ENCODE measurements around the gene PDZD4. TPM values are rescaled to one million over a fixed set of nuclear protein-coding genes. Genes with fewer than 3 reads are reported as not detected.

PDZD4 gene
- total and polyA plus RNA-seq, 4 donors = 0.15 to 1.8 (median 0.69) TPM

GRCh38 chrX:153766098-153766817 lies 64.1 kb downstream of the PDZD4 start:
- H3K27ac ChIP-seq (ENCODE audit: low read depth in 1 of 2, low read length in 2 of 2) = no peak overlapping the region
- H3K4me3 ChIP-seq (ENCODE audit: low read depth in 1 of 3, low read length in 3 of 3) = no peak overlapping the region
- H3K27me3 ChIP-seq (ENCODE audit: control insufficient read depth in 4 of 4, insufficient read depth in 4 of 4, low read length in 3 of 4) = no peaks in the 10 kb centered on the region
- no peaks in the 10 kb centered on the region for H3K9me3 ChIP-seq (ENCODE audit: control insufficient read depth in 4 of 4, low read length in 3 of 4)
- no peaks in the 10 kb centered on the region for H3K36me3 ChIP-seq (ENCODE audit: control insufficient read depth in 4 of 4, insufficient read depth in 3 of 4, low read depth in 1 of 4, low read length in 3 of 4)
- H3K9ac ChIP-seq (ENCODE audit: low read depth in 1 of 2, low read length in 2 of 2) = no peak overlapping the region
- no peak for DNase-seq (ENCODE audit: low spot score)
- TF ChIP-seq SP1 (IDR thresholded peaks at IDR 0.05) (no peak), EGR1 (IDR thresholded peaks at IDR 0.05; ENCODE audit: low read depth in 2 of 2) (no peak), HNF4G (IDR thresholded peaks at IDR 0.05) (no peak), FOXA2 (IDR thresholded peaks at IDR 0.05) (no peak), HNF4A (conservative IDR thresholded peaks at IDR 0.05) (no peak), FOXA1 (IDR thresholded peaks at IDR 0.05) (no peak), ZBTB33 (IDR thresholded peaks at IDR 0.05) (no peak), RAD21 (IDR thresholded peaks at IDR 0.05) (no peak), YY1 (IDR thresholded peaks at IDR 0.05) (no peak), RXRA (IDR thresholded peaks at IDR 0.05) (no peak), NR2F2 (IDR thresholded peaks at IDR 0.05) (no peak), GABPA (IDR thresholded peaks at IDR 0.05 in 1 of 2, conservative IDR thresholded peaks at IDR 0.05 in 1 of 2) (no peak), ATF3 (IDR thresholded peaks at IDR 0.05) (no peak)
- TF ChIP-seq, protein P1, sequence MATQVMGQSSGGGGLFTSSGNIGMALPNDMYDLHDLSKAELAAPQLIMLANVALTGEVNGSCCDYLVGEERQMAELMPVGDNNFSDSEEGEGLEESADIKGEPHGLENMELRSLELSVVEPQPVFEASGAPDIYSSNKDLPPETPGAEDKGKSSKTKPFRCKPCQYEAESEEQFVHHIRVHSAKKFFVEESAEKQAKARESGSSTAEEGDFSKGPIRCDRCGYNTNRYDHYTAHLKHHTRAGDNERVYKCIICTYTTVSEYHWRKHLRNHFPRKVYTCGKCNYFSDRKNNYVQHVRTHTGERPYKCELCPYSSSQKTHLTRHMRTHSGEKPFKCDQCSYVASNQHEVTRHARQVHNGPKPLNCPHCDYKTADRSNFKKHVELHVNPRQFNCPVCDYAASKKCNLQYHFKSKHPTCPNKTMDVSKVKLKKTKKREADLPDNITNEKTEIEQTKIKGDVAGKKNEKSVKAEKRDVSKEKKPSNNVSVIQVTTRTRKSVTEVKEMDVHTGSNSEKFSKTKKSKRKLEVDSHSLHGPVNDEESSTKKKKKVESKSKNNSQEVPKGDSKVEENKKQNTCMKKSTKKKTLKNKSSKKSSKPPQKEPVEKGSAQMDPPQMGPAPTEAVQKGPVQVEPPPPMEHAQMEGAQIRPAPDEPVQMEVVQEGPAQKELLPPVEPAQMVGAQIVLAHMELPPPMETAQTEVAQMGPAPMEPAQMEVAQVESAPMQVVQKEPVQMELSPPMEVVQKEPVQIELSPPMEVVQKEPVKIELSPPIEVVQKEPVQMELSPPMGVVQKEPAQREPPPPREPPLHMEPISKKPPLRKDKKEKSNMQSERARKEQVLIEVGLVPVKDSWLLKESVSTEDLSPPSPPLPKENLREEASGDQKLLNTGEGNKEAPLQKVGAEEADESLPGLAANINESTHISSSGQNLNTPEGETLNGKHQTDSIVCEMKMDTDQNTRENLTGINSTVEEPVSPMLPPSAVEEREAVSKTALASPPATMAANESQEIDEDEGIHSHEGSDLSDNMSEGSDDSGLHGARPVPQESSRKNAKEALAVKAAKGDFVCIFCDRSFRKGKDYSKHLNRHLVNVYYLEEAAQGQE (IDR thresholded peaks at IDR 0.05) = no peak
- TF ChIP-seq, protein P2, sequence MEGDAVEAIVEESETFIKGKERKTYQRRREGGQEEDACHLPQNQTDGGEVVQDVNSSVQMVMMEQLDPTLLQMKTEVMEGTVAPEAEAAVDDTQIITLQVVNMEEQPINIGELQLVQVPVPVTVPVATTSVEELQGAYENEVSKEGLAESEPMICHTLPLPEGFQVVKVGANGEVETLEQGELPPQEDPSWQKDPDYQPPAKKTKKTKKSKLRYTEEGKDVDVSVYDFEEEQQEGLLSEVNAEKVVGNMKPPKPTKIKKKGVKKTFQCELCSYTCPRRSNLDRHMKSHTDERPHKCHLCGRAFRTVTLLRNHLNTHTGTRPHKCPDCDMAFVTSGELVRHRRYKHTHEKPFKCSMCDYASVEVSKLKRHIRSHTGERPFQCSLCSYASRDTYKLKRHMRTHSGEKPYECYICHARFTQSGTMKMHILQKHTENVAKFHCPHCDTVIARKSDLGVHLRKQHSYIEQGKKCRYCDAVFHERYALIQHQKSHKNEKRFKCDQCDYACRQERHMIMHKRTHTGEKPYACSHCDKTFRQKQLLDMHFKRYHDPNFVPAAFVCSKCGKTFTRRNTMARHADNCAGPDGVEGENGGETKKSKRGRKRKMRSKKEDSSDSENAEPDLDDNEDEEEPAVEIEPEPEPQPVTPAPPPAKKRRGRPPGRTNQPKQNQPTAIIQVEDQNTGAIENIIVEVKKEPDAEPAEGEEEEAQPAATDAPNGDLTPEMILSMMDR (IDR thresholded peaks at IDR 0.05; ENCODE audit: low read depth, low read length, missing input control) = no peak
- TF ChIP-seq, protein P3, sequence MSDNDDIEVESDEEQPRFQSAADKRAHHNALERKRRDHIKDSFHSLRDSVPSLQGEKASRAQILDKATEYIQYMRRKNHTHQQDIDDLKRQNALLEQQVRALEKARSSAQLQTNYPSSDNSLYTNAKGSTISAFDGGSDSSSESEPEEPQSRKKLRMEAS (IDR thresholded peaks at IDR 0.05) = no peak
- peaks cover 0 to 7% (median 0%) of the 10 kb centered on the region in 4 donors for H3K4me1 ChIP-seq (ENCODE audit: control insufficient read depth in 4 of 4, insufficient read depth in 4 of 4, low read length in 3 of 4)
- 56% methylated on average over 21 of the region's 21 CpGs for WGBS

All from liver (tissue), 9 donors.